ENCODE results near the gene PRXL2B.
"Not testable (repeated sequence)": the region's sequence is repeated elsewhere in the genome, so short reads cannot be mapped to it uniquely, and the experiment has no call there.

GRCh38 chr1:2569703-2570102 is 16.9 kb upstream of the PRXL2B start:
- TF ChIP-seq CTCF (conservative IDR thresholded peaks at IDR 0.05 in 1 of 2, IDR thresholded peaks at IDR 0.05 in 1 of 2; ENCODE audit: low read depth in 1 of 2, low read length in 2 of 2); EZH2 (IDR thresholded peaks at IDR 0.05; ENCODE audit: low read length, missing control alignments): not testable (repeated sequence)
